GM23248 (cell line): Measurements from ENCODE around the gene PRXL2A. TPM values are rescaled to one million over a fixed set of nuclear protein-coding genes. Genes with fewer than 3 reads are reported as not detected.
"Not testable (repeated sequence)": the region's sequence is repeated elsewhere in the genome, so short reads cannot be mapped to it uniquely, and the experiment has no call there.

Source experiments
- DNase-seq: peaks from one replicate; pipeline ENCODE4 v3.0.0-alpha.2; 2015
- H2AFZ ChIP-seq: fragments of 200-600 bp; sonication (generic); 2 replicates; pipeline ENCODE4 v1.6.1; 2016; ENCODE audit warnings: antibody characterized with exemption
- H3F3A ChIP-seq: fragments of 200-600 bp; sonication (generic); 2 replicates; pipeline ENCODE4 v1.6.1; 2016; ENCODE audit warnings: mild to moderate bottlenecking, antibody characterized with exemption, mixed run types; ENCODE audit not compliant: insufficient read depth
- H3K27ac ChIP-seq: fragments of 200-600 bp; sonication (generic); 2 replicates; pipeline ENCODE4 v1.5.1; 2016; ENCODE audit warnings: mild to moderate bottlenecking
- H3K27me3 ChIP-seq: fragments of 200-600 bp; sonication (generic); replicated peaks from 2 replicates; pipeline ENCODE4 v1.6.1; 2016; ENCODE audit warnings: mild to moderate bottlenecking; ENCODE audit not compliant: insufficient read depth
- H3K36me3 ChIP-seq: fragments of 200-600 bp; sonication (generic); 2 replicates; pipeline ENCODE4 v1.6.1; 2016; ENCODE audit warnings: low read depth, mild to moderate bottlenecking
- H3K4me1 ChIP-seq: fragments of 200-600 bp; sonication (generic); 2 replicates; pipeline ENCODE4 v1.6.1; 2016; ENCODE audit warnings: mild to moderate bottlenecking; ENCODE audit not compliant: insufficient read depth
- H3K4me2 ChIP-seq: fragments of 200-600 bp; sonication (generic); one replicate; pipeline ENCODE4 v1.6.1; 2016; ENCODE audit warnings: mild to moderate bottlenecking; ENCODE audit not compliant: unreplicated experiment
- H3K4me3 ChIP-seq: fragments of 200-600 bp; sonication (generic); 2 replicates; pipeline ENCODE4 v1.5.1; 2016; ENCODE audit warnings: mild to moderate bottlenecking
- H3K79me2 ChIP-seq: fragments of 200-600 bp; sonication (generic); 2 replicates; pipeline ENCODE4 v1.6.1; 2016; ENCODE audit warnings: mild to moderate bottlenecking; ENCODE audit not compliant: insufficient read depth
- H3K9ac ChIP-seq: fragments of 200-600 bp; sonication (generic); 2 replicates; pipeline ENCODE4 v1.6.1; 2016; ENCODE audit warnings: mild to moderate bottlenecking
- H3K9me2 ChIP-seq: fragments of 200-600 bp; sonication (generic); 2 replicates; pipeline ENCODE4 v1.6.1; 2016; ENCODE audit warnings: mixed run types, mild to moderate bottlenecking, moderate library complexity; ENCODE audit not compliant: insufficient read depth
- H3K9me3 ChIP-seq: fragments of 200-600 bp; sonication (generic); one replicate; pipeline ENCODE4 v1.6.1; 2017; ENCODE audit warnings: low read depth
- H4K20me1 ChIP-seq: fragments of 200-600 bp; sonication (generic); 2 replicates; pipeline ENCODE4 v1.6.0; 2016; ENCODE audit not compliant: insufficient read depth
- EZH2 ChIP-seq: fragments of 200-600 bp; sonication (generic); IDR thresholded peaks from 2 replicates; pipeline ENCODE4 v1.6.1; 2018; ENCODE audit warnings: antibody characterized with exemption, mild to moderate bottlenecking; ENCODE audit not compliant: insufficient read depth, poor library complexity, severe bottlenecking
- EZH2phosphoT487 ChIP-seq: fragments of 200-600 bp; sonication (generic); IDR thresholded peaks from 2 replicates; pipeline ENCODE4 v1.6.1; 2018; ENCODE audit warnings: antibody characterized with exemption, moderate library complexity, mild to moderate bottlenecking, low read depth; ENCODE audit not compliant: insufficient read depth
- WGBS, 2 experiments: methylation state at CpG; one replicate each; pipeline ENCODE4 v1.1.6; 2015 to 2017; ENCODE audit warnings: low lambda C conversion rate in 2 of 2, low coverage in 1 of 2; ENCODE audit errors: missing lambda C conversion rate in 2 of 2; 5-methylcytosine and 5-hydroxymethylcytosine counted together
- in situ Hi-C: fragments of 300-500 bp; cut with MboI; formaldehyde crosslinking; loops from 2 replicates; pipeline ENCODE4 v1.15.0; 2020
- polyA plus RNA-seq: library from polyadenylated mRNA; unstranded; fragments of >200 nt; fragmentation: Nextera tagmentation; extraction: Ambion mirVana; gene quantifications from 2 replicates; pipeline ENCODE4 v1.2.1, GENCODE V29; 2016
- total RNA-seq: library from RNA; depleted of rRNA; stranded (reverse); fragments of >200 nt; shearing (Covaris generic); gene quantifications from 2 replicates; pipeline ENCODE4 v1.2.3, GENCODE V29; 2014; rRNA removed

The PRXL2A gene, protein sequence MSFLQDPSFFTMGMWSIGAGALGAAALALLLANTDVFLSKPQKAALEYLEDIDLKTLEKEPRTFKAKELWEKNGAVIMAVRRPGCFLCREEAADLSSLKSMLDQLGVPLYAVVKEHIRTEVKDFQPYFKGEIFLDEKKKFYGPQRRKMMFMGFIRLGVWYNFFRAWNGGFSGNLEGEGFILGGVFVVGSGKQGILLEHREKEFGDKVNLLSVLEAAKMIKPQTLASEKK
- total RNA-seq (not detected in 2 replicates), polyA plus RNA-seq (0.15 TPM in 1 of 2 replicates, not detected in the other)

- H4K20me1 ChIP-seq = no peaks in the 10 kb centered on the region
- peaks cover 32% of the 10 kb centered on the region for H3K27me3 ChIP-seq
- no peak within 1 kb of the TSS for H3K27ac ChIP-seq
- H3K36me3 ChIP-seq = no peaks in the 10 kb centered on the region
- TF ChIP-seq EZH2 (peak; percentile 8), EZH2phosphoT487 (no peak)
- peak within 1 kb of the TSS; percentile 16 for H3K4me2 ChIP-seq
- H3F3A ChIP-seq = no peaks in the 10 kb centered on the region
- no peaks in the 10 kb centered on the region for H3K4me1 ChIP-seq
- no peak within 1 kb of the TSS for H3K9ac ChIP-seq
- in situ Hi-C loops = no loop called here
- WGBS, 2 experiments = 4% methylated on average over 73 to 86 of the region's 96 CpGs
- DNase-seq = peak; percentile 12
- no peaks in the 10 kb centered on the region for H3K79me2 ChIP-seq
- no peaks in the 10 kb centered on the region for H3K9me2 ChIP-seq
- peak within 1 kb of the TSS; percentile 44 for H3K4me3 ChIP-seq
- H3K9me3 ChIP-seq = no peaks in the 10 kb centered on the region
- peak within 1 kb of the TSS; percentile 41 for H2AFZ ChIP-seq
Observed at GRCh38 chr10:80408242-80409101, at the start of gene PRXL2A. Gene PRXL2A, plus strand, starts transcription at chr10:80408551. Its CDS starts 11,917 bp downstream, at chr10:80420468.

- in situ Hi-C loops, H3K9me2 ChIP-seq: not testable (repeated sequence)
Observed at GRCh38 chr10:80358925-80359324, 49.4 kb upstream of the PRXL2A start.

DNA sequence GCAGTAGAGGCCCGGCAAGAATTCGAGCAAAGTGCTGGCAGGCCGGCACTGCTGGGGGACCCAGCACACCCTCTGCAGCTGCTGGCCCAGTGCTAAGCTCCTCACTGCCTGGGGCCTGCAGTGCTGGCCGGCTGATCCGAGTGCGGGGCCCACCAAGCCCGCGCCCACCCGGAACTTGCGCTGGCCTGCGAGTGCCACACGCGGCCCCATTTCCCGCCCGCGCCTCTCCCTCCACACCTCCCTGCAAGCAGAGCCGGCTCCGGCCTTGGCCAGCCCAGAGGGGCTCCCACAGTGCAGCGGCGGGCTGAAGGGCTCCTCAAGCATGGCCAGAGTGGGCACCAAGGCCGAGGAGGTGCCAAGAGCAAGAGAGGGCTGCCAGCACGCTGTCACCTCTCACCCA lies 48.7 kb upstream of the PRXL2A start:
- Histone ChIP-seq H3K27ac (no peak overlapping the region), H2AFZ (no peak overlapping the region), H3K9me3 (no peaks in the 10 kb centered on the region), H3K9me2 (no peaks in the 10 kb centered on the region), H3K4me3 (no peak overlapping the region), H4K20me1 (no peaks in the 10 kb centered on the region), H3K36me3 (no peaks in the 10 kb centered on the region), H3K79me2 (no peaks in the 10 kb centered on the region), H3F3A (no peaks in the 10 kb centered on the region), H3K4me2 (no peak overlapping the region), H3K4me1 (no peaks in the 10 kb centered on the region), H3K9ac (no peak overlapping the region), H3K27me3 (peaks cover 12% of the 10 kb centered on the region; the same call in 1 of the 2 replicates)
- WGBS, 2 experiments = 86% methylated on average over 15 to 20 of the region's 22 CpGs
- in situ Hi-C loops = no loop called here
- DNase-seq = no peak
- TF ChIP-seq EZH2 (no peak), EZH2phosphoT487 (no peak)

More at GRCh38 chr10:80358925-80359324, 49.4 kb upstream of the PRXL2A start:
- H3K9ac ChIP-seq, H3K79me2 ChIP-seq, H3K4me1 ChIP-seq, H3K4me2 ChIP-seq, H3K27ac ChIP-seq, H3K4me3 ChIP-seq, H4K20me1 ChIP-seq, H3F3A ChIP-seq, DNase-seq, H3K36me3 ChIP-seq, H3K9me3 ChIP-seq, H2AFZ ChIP-seq: not testable (repeated sequence)
- 8 to 21% methylated on average over 2 of the region's 2 CpGs for WGBS, 2 experiments
- peaks cover 12% of the 10 kb centered on the region; the same call in 1 of the 2 replicates for H3K27me3 ChIP-seq

- no peaks in the 10 kb centered on the region for H3K79me2 ChIP-seq
- no peaks in the 10 kb centered on the region for H3F3A ChIP-seq
Observed at GRCh38 chr10:80365510-80365909, 42.8 kb upstream of the PRXL2A start.

More at GRCh38 chr10:80365510-80365909, 42.8 kb upstream of the PRXL2A start:
- Histone ChIP-seq H3K9me2 (no peaks in the 10 kb centered on the region), H3K9ac (no peak overlapping the region), H3K9me3 (no peaks in the 10 kb centered on the region), H3K4me2 (no peak overlapping the region), H3K36me3 (no peaks in the 10 kb centered on the region), H3K4me1 (no peaks in the 10 kb centered on the region), H3K27ac (no peak overlapping the region), H4K20me1 (no peaks in the 10 kb centered on the region), H3K27me3 (no peaks in the 10 kb centered on the region), H3K4me3 (no peak overlapping the region), H2AFZ (no peak overlapping the region)
- 0% methylated on average over 1 of the region's 1 CpG for WGBS, 2 experiments
- in situ Hi-C loops = no loop called here
- TF ChIP-seq EZH2phosphoT487 (no peak), EZH2 (no peak)
- DNase-seq = no peak
